Neural progenitor cell (in vitro differentiated cells): ENCODE results near the gene ENPP6. TPM values are rescaled to one million over a fixed set of nuclear protein-coding genes. Genes with fewer than 3 reads are reported as not detected.

Experiments used
- DNase-seq: peaks from one replicate; pipeline ENCODE4 v3.0.0-alpha.2; 2016; ENCODE audit warnings: low spot score
- H2AFZ ChIP-seq: fragments of 200-600 bp; sonication (generic); replicated peaks from 2 replicates; pipeline ENCODE4 v1.6.1; 2016; ENCODE audit warnings: antibody characterized with exemption
- H3F3A ChIP-seq: fragments of 200-600 bp; sonication (generic); 2 replicates; pipeline ENCODE4 v1.6.1; 2016; ENCODE audit warnings: antibody characterized with exemption, low read depth
- H3K27ac ChIP-seq: fragments of 200-600 bp; sonication (generic); 2 replicates; pipeline ENCODE4 v1.5.1; 2016; ENCODE audit warnings: mild to moderate bottlenecking
- H3K27me3 ChIP-seq: fragments of 200-600 bp; sonication (generic); 2 replicates; pipeline ENCODE4 v1.6.1; 2016; ENCODE audit warnings: mild to moderate bottlenecking, moderate library complexity
- H3K36me3 ChIP-seq: fragments of 200-600 bp; sonication (generic); 2 replicates; pipeline ENCODE4 v1.5.1; 2016
- H3K4me1 ChIP-seq: fragments of 200-600 bp; sonication (generic); 2 replicates; pipeline ENCODE4 v1.6.1; 2016; ENCODE audit warnings: mixed run types
- H3K4me2 ChIP-seq: fragments of 200-600 bp; sonication (generic); 2 replicates; pipeline ENCODE4 v1.6.1; 2016
- H3K4me3 ChIP-seq: fragments of 200-600 bp; sonication (generic); 2 replicates; pipeline ENCODE4 v1.5.1; 2016
- H3K79me2 ChIP-seq: fragments of 200-600 bp; sonication (generic); 2 replicates; pipeline ENCODE4 v1.6.1; 2016; ENCODE audit warnings: low read depth
- H3K9ac ChIP-seq: fragments of 200-600 bp; sonication (generic); 2 replicates; pipeline ENCODE4 v1.6.1; 2016
- H3K9me3 ChIP-seq: fragments of 200-600 bp; sonication (generic); 2 replicates; pipeline ENCODE4 v1.5.1; 2016; ENCODE audit warnings: low read depth
- H4K20me1 ChIP-seq: fragments of 200-600 bp; sonication (generic); 2 replicates; pipeline ENCODE4 v1.6.1; 2016; ENCODE audit warnings: low read depth
- H3K27ac Mint-ChIP-seq: 3 replicates; pipeline ENCODE4 v1.8.0; 2021; ENCODE audit warnings: mixed read lengths
- H3K27me3 Mint-ChIP-seq: 2 replicates; pipeline ENCODE4 v1.8.0; 2022; ENCODE audit warnings: low read depth, mild to moderate bottlenecking, inconsistent platforms, moderate library complexity, mixed read lengths; ENCODE audit not compliant: insufficient read depth
- H3K36me3 Mint-ChIP-seq: 3 replicates; pipeline ENCODE4 v1.8.0; 2021; ENCODE audit warnings: mixed read lengths
- H3K4me1 Mint-ChIP-seq: 3 replicates; pipeline ENCODE4 v1.8.0; 2021; ENCODE audit warnings: mixed read lengths
- H3K4me3 Mint-ChIP-seq: 3 replicates; pipeline ENCODE4 v1.8.0; 2021; ENCODE audit warnings: mild to moderate bottlenecking, moderate library complexity, mixed read lengths
- H3K9me3 Mint-ChIP-seq: 3 replicates; pipeline ENCODE4 v1.8.0; 2020; ENCODE audit warnings: mixed read lengths
- CTCF ChIP-seq: fragments of 200-600 bp; sonication (generic); IDR thresholded peaks from 2 replicates; pipeline ENCODE4 v1.5.1; 2017; ENCODE audit warnings: antibody characterized with exemption, mild to moderate bottlenecking
- EZH2 ChIP-seq: fragments of 200-600 bp; sonication (generic); IDR thresholded peaks from 2 replicates; pipeline ENCODE4 v1.6.1; 2017; ENCODE audit warnings: antibody characterized with exemption, mild to moderate bottlenecking, moderate library complexity
- EZH2phosphoT487 ChIP-seq: fragments of 200-600 bp; sonication (generic); IDR thresholded peaks from 2 replicates; pipeline ENCODE4 v1.6.1; 2017; ENCODE audit warnings: antibody characterized with exemption
- total RNA-seq: library from RNA; depleted of rRNA; stranded (reverse); fragments of >200 nt; gene quantifications from 2 replicates; pipeline ENCODE4 v1.2.3, GENCODE V29; 2015; ENCODE audit warnings: low replicate concordance

ENPP6 gene
- total RNA-seq, 1 donor from 2014 or later: not detected

- H3K4me3 Mint-ChIP-seq: no peak overlapping the region
- Histone ChIP-seq H3K4me2 (no peak overlapping the region), H4K20me1 (no peaks in the 10 kb centered on the region), H3K27ac (no peak overlapping the region), H3K4me1 (no peaks in the 10 kb centered on the region), H2AFZ (no peak overlapping the region), H3K4me3 (no peak overlapping the region), H3F3A (no peaks in the 10 kb centered on the region), H3K79me2 (no peaks in the 10 kb centered on the region), H3K27me3 (no peaks in the 10 kb centered on the region), H3K36me3 (no peaks in the 10 kb centered on the region), H3K9me3 (no peaks in the 10 kb centered on the region), H3K9ac (no peak overlapping the region)
- no peak for DNase-seq
- no peaks in the 10 kb centered on the region for H3K36me3 Mint-ChIP-seq
- no peak overlapping the region for H3K27ac Mint-ChIP-seq
- peaks cover 2% of the 10 kb centered on the region for H3K27me3 Mint-ChIP-seq
- TF ChIP-seq EZH2: no peak
- no peak for TF ChIP-seq EZH2phosphoT487
- TF ChIP-seq CTCF: no peak
- H3K4me1 Mint-ChIP-seq: peaks cover 10% of the 10 kb centered on the region
- H3K9me3 Mint-ChIP-seq: peaks cover 3% of the 10 kb centered on the region
Observed at GRCh38 chr4:184192933-184193332, 24.7 kb downstream of the ENPP6 start.

- Mint-ChIP-seq H3K27ac (no peak overlapping the region), H3K36me3 (no peaks in the 10 kb centered on the region), H3K4me3 (no peak overlapping the region), H3K9me3 (peaks cover 3% of the 10 kb centered on the region), H3K27me3 (peaks cover 2% of the 10 kb centered on the region), H3K4me1 (no peaks in the 10 kb centered on the region)
- Histone ChIP-seq H3K36me3 (no peaks in the 10 kb centered on the region), H3K4me2 (no peak overlapping the region), H3K4me3 (no peak overlapping the region), H3K27me3 (no peaks in the 10 kb centered on the region), H3K79me2 (no peaks in the 10 kb centered on the region), H3K27ac (no peak overlapping the region), H3K9me3 (no peaks in the 10 kb centered on the region), H3K4me1 (no peaks in the 10 kb centered on the region), H3F3A (no peaks in the 10 kb centered on the region), H3K9ac (no peak overlapping the region), H2AFZ (no peak overlapping the region), H4K20me1 (no peaks in the 10 kb centered on the region)
- no peak for DNase-seq
- TF ChIP-seq EZH2phosphoT487 (no peak), EZH2 (no peak), CTCF (no peak)
Observed at GRCh38 chr4:184191267-184191666, 26.4 kb downstream of the ENPP6 start.

- H4K20me1 ChIP-seq: no peaks in the 10 kb centered on the region
- no peaks in the 10 kb centered on the region for H3K4me1 ChIP-seq
- H3K4me3 ChIP-seq: no peak overlapping the region
- no peaks in the 10 kb centered on the region for H3K9me3 ChIP-seq
- no peaks in the 10 kb centered on the region for H3K79me2 ChIP-seq
- H3K36me3 ChIP-seq: no peaks in the 10 kb centered on the region
- no peak overlapping the region for H2AFZ ChIP-seq
- no peaks in the 10 kb centered on the region for H3K36me3 Mint-ChIP-seq
- H3K27me3 Mint-ChIP-seq: peaks cover under 1% of the 10 kb centered on the region
- H3K4me1 Mint-ChIP-seq: no peaks in the 10 kb centered on the region
- H3K9ac ChIP-seq: no peak overlapping the region
- no peak overlapping the region for H3K4me2 ChIP-seq
- no peak overlapping the region for H3K4me3 Mint-ChIP-seq
- H3K27ac ChIP-seq: no peak overlapping the region
- no peak for TF ChIP-seq EZH2
- H3K27me3 ChIP-seq: no peaks in the 10 kb centered on the region
- H3K9me3 Mint-ChIP-seq: peaks cover 3% of the 10 kb centered on the region
- no peak overlapping the region for H3K27ac Mint-ChIP-seq
- H3F3A ChIP-seq: no peaks in the 10 kb centered on the region
- no peak for DNase-seq
Observed at GRCh38 chr4:184190711-184191110, 27.0 kb downstream of the ENPP6 start.

- Histone ChIP-seq H3F3A (no peaks in the 10 kb centered on the region), H3K27me3 (no peaks in the 10 kb centered on the region), H3K9me3 (no peaks in the 10 kb centered on the region), H3K79me2 (no peaks in the 10 kb centered on the region), H3K4me2 (no peak overlapping the region), H3K9ac (no peak overlapping the region), H3K4me1 (no peaks in the 10 kb centered on the region), H4K20me1 (no peaks in the 10 kb centered on the region), H3K27ac (no peak overlapping the region), H3K36me3 (no peaks in the 10 kb centered on the region), H2AFZ (no peak overlapping the region), H3K4me3 (no peak overlapping the region)
- H3K27me3 Mint-ChIP-seq: no peaks in the 10 kb centered on the region
- no peak overlapping the region for H3K4me3 Mint-ChIP-seq
- no peak for DNase-seq
- no peak overlapping the region for H3K27ac Mint-ChIP-seq
- H3K9me3 Mint-ChIP-seq: peaks cover 3% of the 10 kb centered on the region
- H3K4me1 Mint-ChIP-seq: no peaks in the 10 kb centered on the region
- H3K36me3 Mint-ChIP-seq: no peaks in the 10 kb centered on the region
- TF ChIP-seq EZH2phosphoT487 (no peak), EZH2 (no peak), CTCF (no peak)
Observed at GRCh38 chr4:184189966-184190365, 27.7 kb downstream of the ENPP6 start.
